Vagina (tissue), 2 donors: ENCODE data around the gene DHCR7. TPM values are rescaled to one million over a fixed set of nuclear protein-coding genes. Genes with fewer than 3 reads are reported as not detected.

Source experiments
- DNase-seq, 2 donors: peaks; one replicate each; pipeline ENCODE4 v3.0.0-alpha.2; 2017; ENCODE audit errors: extremely low spot score in 2 of 2
- H3K27ac ChIP-seq: fragments of 200-600 bp; sonication (generic); one replicate; pipeline ENCODE4 v1.5.1; 2019
- H3K27me3 ChIP-seq: fragments of 200-600 bp; sonication (generic); one replicate; pipeline ENCODE4 v1.5.1; 2019
- H3K36me3 ChIP-seq, 2 donors: fragments of 200-600 bp; sonication (generic); one replicate each; pipeline ENCODE4 v1.5.1; 2017 to 2019
- H3K4me1 ChIP-seq: fragments of 200-600 bp; sonication (generic); one replicate; pipeline ENCODE4 v1.5.1; 2019
- H3K4me3 ChIP-seq, 2 donors: fragments of 200-600 bp; sonication (generic); 1 replicate in 1 of 2; 2 replicates in 1 of 2; pipeline ENCODE4 v1.5.1; 2016 to 2019
- H3K9me3 ChIP-seq: fragments of 200-600 bp; sonication (generic); one replicate; pipeline ENCODE4 v1.5.1; 2019
- CTCF ChIP-seq, 3 experiments: fragments of 450-650 bp in 2 of 3; fragments of 200-600 bp in 1 of 3; sonication (generic) in 1 of 3; IDR thresholded peaks; one replicate each; pipeline ENCODE4 v1.5.1; 2017 to 2019; ENCODE audit warnings: antibody characterized with exemption in 3 of 3, mild to moderate bottlenecking in 2 of 3, moderate library complexity in 2 of 3
- POLR2A ChIP-seq, 2 donors: fragments of 450-650 bp; IDR thresholded peaks; one replicate each; pipeline ENCODE4 v1.6.1; 2017; ENCODE audit warnings: antibody characterized with exemption in 2 of 2, mild to moderate bottlenecking in 2 of 2, moderate library complexity in 2 of 2
- POLR2AphosphoS5 ChIP-seq, 2 donors: sonication (generic); formaldehyde crosslinking; IDR thresholded peaks; one replicate each; pipeline ENCODE4 v1.9.0; 2017; ENCODE audit warnings: antibody characterized with exemption in 2 of 2, mild to moderate bottlenecking in 2 of 2, low read depth in 1 of 2; ENCODE audit not compliant: insufficient read depth in 1 of 2
- intact Hi-C: fragments of 100-400 bp; cut with DNase I; formaldehyde crosslinking; loops from one replicate; pipeline ENCODE4 v1.15.1; 2023
- total RNA-seq: library from RNA; depleted of rRNA; stranded (reverse); fragments of >200 nt; gene quantifications from one replicate; pipeline ENCODE4 v1.2.3, GENCODE V29; 2016

DHCR7 gene
- total RNA-seq, 1 donor from 2014 or later = 26.8 TPM

- H3K4me3 ChIP-seq = no peak overlapping the region
- no peaks in the 10 kb centered on the region for H3K27me3 ChIP-seq
- peaks cover 0 to 23% of the 10 kb centered on the region in 2 donors for H3K36me3 ChIP-seq
- DNase-seq = no peak
- no peak for TF ChIP-seq POLR2AphosphoS5 (IDR thresholded peaks at IDR 0.05; ENCODE audit: insufficient read depth in 1 of 2, low read depth in 1 of 2)
- no peak for TF ChIP-seq POLR2A (IDR thresholded peaks at IDR 0.05)
- TF ChIP-seq CTCF (IDR thresholded peaks at IDR 0.05) = no peak
- H3K4me1 ChIP-seq = no peaks in the 10 kb centered on the region
- no peaks in the 10 kb centered on the region for H3K9me3 ChIP-seq
- H3K27ac ChIP-seq = no peak overlapping the region
- intact Hi-C loops = no loop called here
Measured at GRCh38 chr11:71441251-71441650, 6.9 kb downstream of the DHCR7 start.

GRCh38 chr11:71440021-71440755 lies 8.0 kb downstream of the DHCR7 start:
- TF ChIP-seq POLR2AphosphoS5 (IDR thresholded peaks at IDR 0.05; ENCODE audit: insufficient read depth in 1 of 2, low read depth in 1 of 2) (no peak), CTCF (IDR thresholded peaks at IDR 0.05) (no peak), POLR2A (IDR thresholded peaks at IDR 0.05) (no peak)
- Histone ChIP-seq H3K4me3 (no peak overlapping the region), H3K9me3 (no peaks in the 10 kb centered on the region), H3K4me1 (no peaks in the 10 kb centered on the region), H3K36me3 (peaks cover 0 to 23% of the 10 kb centered on the region in 2 donors), H3K27ac (no peak overlapping the region), H3K27me3 (no peaks in the 10 kb centered on the region)
- DNase-seq = no peak
- intact Hi-C loops = no loop called here

- Histone ChIP-seq H3K4me3 (no peak overlapping the region), H3K27ac (no peak overlapping the region), H3K9me3 (no peaks in the 10 kb centered on the region), H3K4me1 (peaks cover 8% of the 10 kb centered on the region), H3K36me3 (peaks cover 0 to 23% of the 10 kb centered on the region in 2 donors), H3K27me3 (no peaks in the 10 kb centered on the region)
- intact Hi-C loops = no loop called here
- no peak for DNase-seq
- TF ChIP-seq CTCF (IDR thresholded peaks at IDR 0.05) = no peak
- TF ChIP-seq POLR2AphosphoS5 (IDR thresholded peaks at IDR 0.05; ENCODE audit: insufficient read depth in 1 of 2, low read depth in 1 of 2) = no peak
- TF ChIP-seq POLR2A (IDR thresholded peaks at IDR 0.05) = no peak
Measured at GRCh38 chr11:71438650-71439049, 9.5 kb downstream of the DHCR7 start.

- no peaks in the 10 kb centered on the region for H3K9me3 ChIP-seq
- H3K27ac ChIP-seq = no peak overlapping the region
- no peaks in the 10 kb centered on the region for H3K27me3 ChIP-seq
- DNase-seq = no peak
- intact Hi-C loops = no loop called here
- no peak for TF ChIP-seq POLR2A (IDR thresholded peaks at IDR 0.05)
- no peak for TF ChIP-seq CTCF (IDR thresholded peaks at IDR 0.05)
- no peak for TF ChIP-seq POLR2AphosphoS5 (IDR thresholded peaks at IDR 0.05; ENCODE audit: insufficient read depth in 1 of 2, low read depth in 1 of 2)
- peaks cover 0 to 23% of the 10 kb centered on the region in 2 donors for H3K36me3 ChIP-seq
- no peak overlapping the region for H3K4me3 ChIP-seq
- peaks cover 15% of the 10 kb centered on the region for H3K4me1 ChIP-seq
Measured at GRCh38 chr11:71437879-71438278, 10.3 kb downstream of the DHCR7 start.

GRCh38 chr11:71437399-71437798 lies 10.8 kb downstream of the DHCR7 start:
- DNase-seq = no peak
- H3K27ac ChIP-seq = no peak overlapping the region
- intact Hi-C loops = no loop called here
- peaks cover 15% of the 10 kb centered on the region for H3K4me1 ChIP-seq
- TF ChIP-seq CTCF (IDR thresholded peaks at IDR 0.05) = no peak
- no peak for TF ChIP-seq POLR2A (IDR thresholded peaks at IDR 0.05)
- TF ChIP-seq POLR2AphosphoS5 (IDR thresholded peaks at IDR 0.05; ENCODE audit: insufficient read depth in 1 of 2, low read depth in 1 of 2) = no peak
- H3K36me3 ChIP-seq = peaks cover 0 to 23% of the 10 kb centered on the region in 2 donors
- no peaks in the 10 kb centered on the region for H3K9me3 ChIP-seq
- no peak overlapping the region for H3K4me3 ChIP-seq
- no peaks in the 10 kb centered on the region for H3K27me3 ChIP-seq
